ENCODE measurements around the gene DBT.
"Not testable (repeated sequence)": the region's sequence is repeated elsewhere in the genome, so short reads cannot be mapped to it uniquely, and the experiment has no call there.

Gene DBT

DNA sequence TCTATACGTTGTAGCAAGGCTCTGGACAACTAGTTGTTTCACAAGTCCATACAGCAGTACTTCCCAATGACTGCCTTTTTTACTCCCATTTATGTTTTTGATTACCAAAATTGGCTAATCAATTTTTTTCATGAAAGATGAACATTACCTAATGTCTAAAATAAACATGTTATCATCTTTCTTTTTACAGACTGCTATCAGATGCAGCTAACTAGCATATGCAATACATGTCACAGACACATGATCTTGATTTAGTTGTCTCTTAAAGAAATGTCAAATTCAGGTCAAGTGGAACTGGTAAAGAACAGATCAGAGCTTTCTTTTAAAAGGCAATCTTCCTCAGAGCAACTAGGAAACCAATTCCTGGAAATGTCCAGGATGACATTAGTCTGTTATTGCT is 630 bp upstream of the DBT start:
- DNase-seq, result no peak

DNA sequence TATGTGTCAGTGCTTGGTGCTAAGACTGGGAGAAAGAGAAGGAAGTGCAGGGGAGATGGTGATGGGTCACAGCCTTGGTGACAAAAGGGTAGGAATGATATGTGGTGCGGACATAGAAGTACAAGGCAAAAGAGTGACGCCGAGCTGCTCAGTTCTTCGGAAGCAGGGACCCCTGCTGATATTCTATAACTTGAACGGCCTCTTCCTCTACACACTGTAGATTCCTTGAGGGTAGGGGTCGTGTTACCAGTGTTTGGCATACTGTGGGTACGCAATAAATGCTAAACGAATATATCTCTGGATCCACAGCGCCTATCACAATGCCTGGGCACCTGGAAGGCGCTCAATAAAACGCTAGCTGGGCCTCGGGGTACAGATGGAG is 488 bp downstream of the DBT start:
- DNase-seq, result no peak

DNA sequence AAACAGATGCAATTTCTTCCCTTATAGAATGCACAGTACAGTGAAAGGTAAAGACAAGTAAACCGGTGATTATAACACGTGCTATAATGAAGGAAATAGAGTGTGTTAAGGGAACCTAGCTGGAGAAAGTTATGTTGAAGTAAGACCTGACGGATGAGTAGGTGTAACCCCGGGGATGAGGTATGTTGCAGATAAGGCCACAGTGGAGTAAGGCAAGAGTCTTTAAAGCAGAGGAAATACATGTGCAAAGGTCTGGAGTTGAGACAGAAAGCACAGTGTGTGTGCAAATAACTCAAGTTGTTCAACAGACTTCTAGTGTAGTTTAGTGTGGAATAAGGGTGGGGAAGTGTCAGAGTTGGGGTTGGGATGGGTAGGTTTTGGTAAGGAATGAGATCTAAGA is 2.9 kb downstream of the DBT start:
- DNase-seq, result no peak

DNA sequence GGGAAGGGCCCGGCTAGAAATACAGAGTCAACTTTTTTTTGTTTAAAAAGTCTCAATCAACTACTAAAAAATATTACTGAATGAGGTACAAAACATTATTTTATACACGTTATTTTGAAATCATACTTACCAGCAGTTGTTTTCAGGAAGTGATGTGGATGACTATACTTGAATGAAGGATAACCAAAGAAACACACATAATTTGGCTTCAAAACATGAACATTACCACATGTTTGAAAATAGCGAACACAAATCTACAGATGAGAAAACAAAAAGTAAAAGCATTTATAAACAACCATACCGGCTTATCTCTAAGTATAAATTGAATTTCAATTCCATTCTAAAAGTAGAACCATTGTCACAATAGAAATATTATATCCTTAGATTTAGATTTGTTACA is 9.0 kb downstream of the DBT start:
- no peak for DNase-seq

DNA sequence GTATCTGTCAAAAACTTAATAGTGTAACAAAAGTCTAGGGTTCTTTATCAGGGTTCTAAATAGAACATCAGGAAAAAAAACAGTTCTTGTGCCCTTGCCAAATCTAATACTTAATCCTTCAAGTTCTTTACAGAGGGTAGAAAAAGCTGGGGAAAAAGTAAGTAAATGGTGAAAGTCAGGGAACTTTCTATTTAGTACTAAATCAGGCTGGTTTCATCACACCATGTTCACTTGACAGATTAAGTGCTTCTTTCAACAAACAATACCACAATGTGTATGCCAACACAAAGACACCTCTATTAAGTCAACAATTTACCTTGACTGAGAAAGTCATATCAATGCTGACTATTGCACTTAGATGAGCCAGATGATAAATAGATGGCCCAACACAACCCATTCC is 9.7 kb downstream of the DBT start:
- DNase-seq, result no peak

DNA sequence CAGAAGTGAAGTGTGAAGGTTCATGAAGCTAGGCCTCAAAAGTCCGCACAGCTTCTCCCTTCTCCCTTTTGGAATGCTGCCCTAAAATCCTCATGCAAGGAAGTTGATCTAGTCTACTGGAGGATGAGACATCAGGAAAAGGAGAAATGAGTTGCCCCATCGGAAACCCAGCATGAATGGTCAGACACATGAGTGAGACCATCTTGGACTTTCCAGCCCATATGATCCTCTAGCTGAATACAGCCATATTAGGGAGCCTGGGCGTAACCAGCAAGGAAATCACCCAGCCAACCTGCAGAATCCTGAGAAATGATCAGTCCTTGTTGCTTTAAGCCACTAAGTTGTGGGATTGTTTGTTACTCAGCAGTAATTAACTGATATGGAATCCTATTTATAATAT is 12.5 kb downstream of the DBT start:
- no peak for DNase-seq

DNA sequence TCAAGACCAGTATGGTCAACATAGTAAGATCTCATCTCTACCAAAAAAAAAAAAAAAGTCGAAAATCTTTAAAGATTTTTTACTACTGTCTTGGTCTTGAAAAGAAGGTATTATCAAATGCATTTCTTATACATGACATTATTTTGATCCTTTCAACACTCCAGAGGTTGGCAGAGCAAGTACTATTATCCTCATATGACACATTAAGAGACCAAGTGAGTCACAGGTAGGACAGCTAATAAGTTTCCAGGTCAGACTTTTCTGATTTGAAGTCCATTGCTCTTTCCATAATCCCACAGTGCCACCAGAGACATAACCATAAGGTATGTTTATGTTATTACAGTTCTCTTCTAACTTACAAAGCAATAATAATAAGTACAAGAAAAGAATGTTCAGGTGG is 15.2 kb downstream of the DBT start:
- DNase-seq, result no peak

DNA sequence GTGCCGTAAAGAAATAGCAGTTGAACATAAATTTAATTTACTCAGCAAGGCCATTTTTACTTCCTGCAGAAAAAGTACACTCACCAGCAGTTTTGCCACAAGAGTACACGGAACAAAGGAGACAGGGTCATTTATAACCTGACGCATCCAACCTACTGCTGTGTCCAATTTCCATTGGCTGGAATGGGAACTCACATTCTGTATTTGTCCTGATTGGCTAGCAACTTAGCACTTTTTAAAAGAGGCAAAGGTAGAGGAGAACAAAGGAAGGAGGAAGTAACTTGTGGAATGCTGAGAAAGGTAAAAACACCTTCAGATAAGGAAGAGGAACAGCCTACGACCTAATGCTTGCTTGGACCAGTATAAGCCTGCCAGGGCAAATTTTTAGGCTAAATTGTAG is 16.1 kb downstream of the DBT start:
- DNase-seq, result not testable (repeated sequence)

DNA sequence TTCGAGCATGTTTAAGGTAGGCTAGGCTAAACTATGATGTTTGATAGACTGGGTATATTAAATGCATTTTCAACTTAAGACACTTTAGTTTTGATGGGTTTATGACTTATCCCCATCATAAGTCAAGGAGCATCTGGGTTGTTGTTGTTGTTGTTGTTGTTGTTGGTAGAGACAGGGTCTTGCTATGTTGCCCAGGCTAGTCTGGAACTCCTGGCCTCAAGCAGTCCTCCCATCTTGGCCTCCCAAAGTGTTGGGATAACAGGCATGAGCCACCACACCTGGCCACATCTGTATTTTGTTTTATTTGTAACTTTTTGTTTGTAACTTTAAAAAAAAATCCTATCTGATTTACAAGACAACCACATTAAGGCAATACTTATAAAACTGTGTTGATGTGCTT is 17.5 kb downstream of the DBT start:
- no peak for DNase-seq

DNA sequence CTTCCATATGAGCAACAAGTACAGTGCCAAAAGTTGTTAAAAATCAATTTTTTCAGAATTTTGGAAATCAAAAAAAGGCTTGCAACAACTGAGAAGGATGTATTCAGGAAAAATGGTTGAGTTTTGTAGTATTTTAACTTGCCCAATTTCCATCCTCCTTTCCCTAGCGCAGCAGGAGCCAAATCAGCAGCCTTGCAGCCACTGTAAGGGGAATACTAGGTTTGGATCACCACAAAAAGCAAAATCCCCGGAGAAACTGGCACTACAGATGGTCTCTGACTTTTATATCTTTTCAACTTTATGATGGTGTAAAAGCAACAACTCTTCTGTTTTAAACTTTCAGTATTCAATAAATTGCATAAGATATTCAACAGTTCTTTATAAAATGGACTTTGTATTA is 17.9 kb downstream of the DBT start:
- no peak for DNase-seq

DNA sequence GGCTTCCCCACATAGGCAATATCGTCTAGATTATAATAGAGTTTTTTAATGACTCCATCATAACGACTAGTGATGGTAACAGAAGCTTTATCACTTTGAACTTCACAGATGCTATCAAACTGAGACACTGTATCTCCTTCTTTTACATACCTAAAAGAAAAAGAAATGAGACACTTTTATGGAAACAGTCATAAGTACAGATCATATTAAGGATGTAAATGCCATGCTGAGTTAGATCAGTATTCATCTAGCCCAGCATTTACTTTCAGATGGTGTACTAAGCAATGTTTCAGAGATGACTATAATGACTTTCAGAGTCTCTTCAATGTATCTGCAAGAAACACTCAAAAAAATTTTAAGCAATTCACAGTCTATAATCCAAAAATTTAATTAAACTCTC is 18.9 kb downstream of the DBT start:
- no peak for DNase-seq

DNA sequence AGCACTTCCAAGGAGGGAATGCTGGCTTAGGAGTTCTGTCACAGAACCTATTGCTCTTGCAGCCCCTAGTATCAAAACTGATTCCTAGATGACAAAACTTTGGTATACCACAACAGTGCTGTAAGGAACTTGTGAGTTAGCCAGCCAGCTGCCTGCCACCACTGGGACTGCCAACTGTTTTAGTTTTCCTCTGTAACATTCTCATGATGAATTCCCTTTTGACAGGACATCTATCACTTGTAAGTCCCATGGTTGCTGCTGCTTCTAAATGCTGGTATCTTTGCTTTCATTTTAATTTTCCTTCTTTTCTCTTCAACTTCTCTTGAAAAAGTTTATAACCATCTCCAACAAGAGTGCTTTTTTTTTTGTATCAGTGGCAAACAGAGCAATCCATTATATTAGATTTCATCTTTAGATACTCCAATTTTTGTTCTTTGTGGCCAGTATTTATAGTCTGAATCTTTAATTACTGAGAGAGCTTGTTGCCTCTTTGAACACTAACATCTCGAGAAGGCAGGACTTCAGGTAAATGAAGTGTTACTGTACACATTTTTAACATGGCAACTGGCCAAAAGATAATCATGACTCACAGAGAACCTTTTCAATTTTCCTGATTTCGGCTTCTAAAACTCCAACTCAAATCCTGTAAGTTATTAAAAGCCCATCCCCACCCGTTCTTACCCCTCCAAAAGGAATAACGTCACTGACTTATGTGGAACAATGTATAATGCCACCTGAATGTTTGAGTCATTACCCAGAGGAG is 19.8 kb downstream of the DBT start:
- DNase-seq, result no peak

DNA sequence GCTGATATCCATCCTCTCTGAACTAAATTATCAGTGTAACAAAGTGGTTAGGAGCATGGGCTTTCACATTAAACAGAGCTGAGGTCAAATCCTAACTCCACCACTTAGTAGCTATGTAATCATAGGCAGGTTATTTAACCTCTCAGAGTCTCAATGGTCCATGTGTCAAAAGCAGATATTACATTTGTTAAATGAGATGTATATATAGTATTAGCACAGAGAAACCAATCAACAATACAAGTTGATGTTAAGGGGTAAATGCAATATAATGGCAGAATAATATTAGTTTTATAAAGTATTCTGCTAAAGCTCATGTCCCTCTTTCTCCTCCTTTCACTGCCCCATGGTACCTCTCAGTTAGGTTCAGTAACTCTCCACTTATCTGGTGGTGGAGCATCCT is 27.2 kb downstream of the DBT start:
- DNase-seq, result no peak

DNA sequence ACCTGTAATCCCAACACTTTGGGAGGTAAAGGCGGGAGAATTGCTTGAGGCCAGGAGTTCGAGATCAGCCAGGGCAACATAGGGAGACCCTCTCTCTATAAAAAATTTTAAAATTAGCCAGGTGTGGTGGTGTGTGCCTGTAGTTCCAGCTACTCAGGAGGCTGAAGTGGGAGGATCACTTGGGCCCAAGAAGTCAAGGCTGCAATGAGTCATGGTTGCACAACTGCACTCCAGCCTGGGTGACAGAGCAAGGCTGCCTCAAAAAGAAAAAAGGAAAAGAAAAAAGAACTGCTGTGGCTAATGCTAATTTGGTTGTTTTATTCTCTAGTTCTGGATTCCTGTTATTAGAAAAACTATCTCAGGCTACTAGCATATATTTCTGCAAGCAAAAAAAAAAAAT is 29.8 kb downstream of the DBT start:
- no peak for DNase-seq

DNA sequence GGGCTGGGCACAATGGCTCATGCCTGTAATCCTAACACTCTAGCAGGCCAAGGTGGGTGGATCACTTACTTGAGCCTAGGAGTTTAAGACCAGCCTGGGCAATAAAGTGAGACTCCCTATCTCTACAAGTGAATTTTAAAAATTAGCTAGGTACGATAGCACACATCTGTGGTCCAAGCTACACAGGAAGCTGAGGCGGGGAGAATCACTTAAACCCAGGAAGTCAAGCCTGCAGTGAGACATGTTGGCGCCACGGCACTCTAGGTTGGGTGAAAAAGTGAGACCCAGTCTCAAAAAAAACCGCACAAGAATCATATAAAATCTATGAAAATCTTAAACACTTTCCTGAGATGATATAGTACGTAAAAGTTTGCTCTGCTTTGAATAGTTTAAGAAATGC is 30.2 kb downstream of the DBT start:
- DNase-seq, result no peak

DNA sequence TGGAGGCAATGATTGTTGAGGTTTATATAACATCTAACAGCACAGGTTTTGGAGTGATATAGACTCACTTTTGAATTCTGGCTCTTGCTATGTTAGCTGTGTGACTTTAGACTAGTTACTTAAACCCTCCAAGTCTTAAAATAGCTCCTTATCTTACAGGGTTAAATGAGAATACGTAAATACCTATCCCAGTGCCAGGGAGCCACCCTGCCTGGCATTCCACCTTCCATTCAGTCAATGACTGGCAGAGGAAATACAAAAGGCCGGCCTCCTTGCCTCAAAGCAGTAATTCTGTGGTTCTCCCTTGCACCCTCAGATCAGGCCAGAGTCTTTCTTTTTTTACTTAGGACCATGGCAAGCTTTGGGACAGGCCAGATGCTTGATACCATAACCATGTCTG is 31.8 kb downstream of the DBT start:
- no peak for DNase-seq

DNA sequence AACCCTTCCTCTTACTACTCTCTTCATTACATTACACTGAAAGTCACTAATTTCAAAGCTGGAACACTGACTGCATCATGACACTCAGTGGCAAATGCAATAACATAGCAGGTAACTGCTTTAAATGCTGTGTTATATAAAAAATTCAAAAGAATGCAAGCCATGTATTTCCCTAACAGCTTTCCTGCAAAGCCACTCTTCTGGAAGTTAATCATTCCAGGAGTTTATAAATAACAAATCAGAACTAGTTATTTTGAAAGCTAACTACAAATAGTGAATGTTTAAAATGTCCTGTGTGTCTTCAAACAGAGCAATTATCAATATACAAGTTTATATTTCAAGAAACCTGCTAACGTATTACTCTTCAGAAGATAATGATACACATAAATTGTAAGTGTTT is 34.5 kb downstream of the DBT start:
- DNase-seq, result no peak

DNA sequence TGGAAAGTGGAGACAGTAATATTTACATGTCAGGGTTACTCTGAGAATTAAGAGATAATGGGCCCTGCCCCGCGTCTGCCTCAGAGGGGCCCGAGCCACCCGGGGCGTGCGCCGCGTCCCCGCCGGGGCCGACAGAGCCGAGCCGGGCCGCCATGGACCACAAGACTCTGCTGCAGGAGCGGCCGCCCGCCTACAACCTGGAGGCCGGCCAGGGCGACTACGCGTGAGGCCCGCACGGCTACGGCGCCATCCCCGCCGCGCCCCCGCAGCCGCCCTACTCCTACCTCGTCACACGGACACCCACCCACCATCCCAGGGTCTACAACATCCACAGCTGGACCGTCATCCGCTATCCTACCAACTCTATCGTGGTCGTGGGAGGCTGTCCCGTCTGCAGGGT is 36.5 kb downstream of the DBT start:
- DNase-seq, result no peak

DNA sequence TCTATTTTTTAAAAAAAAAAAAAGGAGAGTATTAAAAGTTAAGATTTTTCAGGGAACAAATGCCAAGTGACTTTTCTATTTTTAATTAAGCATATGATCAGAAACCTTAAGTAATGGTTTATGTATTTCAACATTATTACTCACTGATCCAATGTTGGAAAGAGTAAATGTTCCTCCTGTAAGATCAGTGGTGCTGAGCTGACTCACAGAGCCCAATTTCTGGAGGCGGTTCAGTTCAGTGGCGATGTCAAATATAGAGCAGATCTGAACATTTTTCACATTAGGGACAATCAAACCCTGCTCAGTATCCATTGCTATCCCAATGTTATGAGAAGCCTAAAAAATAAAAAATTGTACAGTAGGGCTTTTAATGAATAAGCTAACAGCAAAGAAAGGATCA is 43.3 kb downstream of the DBT start:
- no peak for DNase-seq

DNA sequence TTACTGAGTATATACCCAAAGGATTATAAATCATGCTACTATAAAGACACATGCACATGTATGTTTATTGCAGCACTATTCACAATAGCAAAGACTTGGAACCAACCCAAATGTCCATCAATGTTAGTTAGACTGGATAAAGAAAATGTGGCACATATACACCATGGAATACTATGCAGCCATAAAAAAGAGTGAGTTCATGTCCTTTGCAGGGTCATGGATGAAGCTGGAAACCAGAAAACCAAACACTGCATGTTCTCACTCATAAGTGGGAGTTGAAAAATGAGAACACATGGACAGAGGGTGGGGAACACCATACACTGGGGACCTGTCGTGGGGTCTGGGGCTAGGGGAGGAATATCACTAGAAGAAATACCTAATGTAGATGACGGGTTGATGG is 44.0 kb downstream of the DBT start:
- DNase-seq, result not testable (repeated sequence)

DNA sequence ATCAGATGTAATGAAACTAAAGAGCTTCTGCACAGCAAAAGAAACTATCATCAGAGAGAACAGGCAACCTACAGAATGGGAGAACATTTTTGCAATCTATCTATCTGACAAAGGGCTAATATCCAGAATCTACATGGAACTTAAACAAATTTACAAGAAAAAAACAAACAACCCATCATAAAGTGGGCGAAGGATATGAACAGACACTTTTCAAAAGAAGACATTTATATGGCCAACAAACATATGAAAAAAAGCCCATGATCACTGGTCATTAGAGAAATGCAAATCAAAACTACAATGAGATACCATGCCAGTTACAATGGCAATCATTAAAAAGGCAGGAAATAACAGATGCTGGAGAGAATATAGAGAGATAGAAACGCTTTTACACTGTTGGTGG is 44.5 kb downstream of the DBT start:
- DNase-seq, result not testable (repeated sequence)

DNA sequence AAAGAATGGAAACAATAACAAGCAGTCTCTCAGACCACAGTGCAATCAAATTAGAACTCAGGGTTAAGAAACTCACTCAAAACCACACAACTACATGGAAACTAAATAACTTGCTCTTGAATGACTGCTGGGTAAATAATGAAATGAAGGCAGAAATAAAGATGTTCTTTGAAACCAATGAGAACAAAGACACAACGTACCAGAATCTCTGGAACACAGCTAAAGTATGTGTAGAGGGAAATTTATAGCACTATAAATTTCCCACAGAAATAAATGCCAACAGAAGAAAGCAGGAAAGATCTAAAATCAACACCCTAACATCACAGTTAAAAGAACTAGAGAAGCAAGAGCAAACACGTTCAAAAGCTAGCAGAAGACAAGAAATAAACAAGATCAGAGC is 46.9 kb downstream of the DBT start:
- DNase-seq, result not testable (repeated sequence)

DNA sequence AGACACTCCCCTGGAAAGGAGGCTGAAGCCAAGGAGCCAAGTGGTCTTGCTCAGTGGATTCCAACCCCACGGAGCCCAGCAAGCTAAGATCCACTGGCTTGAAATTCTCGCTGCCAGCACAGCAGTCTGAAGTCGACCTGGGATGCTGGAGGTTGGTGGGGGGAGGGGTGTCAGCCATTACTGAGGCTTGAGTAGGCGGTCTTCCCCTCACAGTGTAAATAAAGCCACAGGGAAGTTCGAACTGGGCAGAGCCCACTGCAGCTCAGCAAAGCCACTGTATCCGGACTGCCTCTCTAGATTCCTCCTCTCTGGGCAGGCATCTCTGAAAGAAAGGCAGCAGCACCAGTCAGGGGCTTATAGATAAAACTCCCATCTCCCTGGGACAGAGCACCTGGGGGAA is 49.6 kb downstream of the DBT start:
- not testable (repeated sequence) for DNase-seq

DNA sequence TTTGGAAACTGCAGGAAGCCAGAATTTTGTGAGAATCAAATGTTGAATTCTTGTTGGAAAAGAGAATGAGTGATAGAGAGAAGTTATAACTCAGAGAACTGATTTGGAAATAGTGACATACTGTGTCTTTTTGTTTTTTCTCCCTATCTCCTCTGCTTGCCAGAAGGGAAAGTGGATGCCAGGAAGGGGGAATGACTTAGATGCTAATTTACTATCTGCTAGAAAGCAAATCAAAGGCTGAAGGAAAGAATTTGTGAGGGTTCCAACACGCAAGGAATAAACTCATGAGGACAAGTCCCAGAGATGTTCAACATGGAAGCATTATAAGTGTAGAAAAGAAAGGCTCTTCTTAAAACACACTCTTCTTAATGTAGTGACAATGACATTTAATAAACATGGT is 51.0 kb downstream of the DBT start:
- DNase-seq, result no peak

DNA sequence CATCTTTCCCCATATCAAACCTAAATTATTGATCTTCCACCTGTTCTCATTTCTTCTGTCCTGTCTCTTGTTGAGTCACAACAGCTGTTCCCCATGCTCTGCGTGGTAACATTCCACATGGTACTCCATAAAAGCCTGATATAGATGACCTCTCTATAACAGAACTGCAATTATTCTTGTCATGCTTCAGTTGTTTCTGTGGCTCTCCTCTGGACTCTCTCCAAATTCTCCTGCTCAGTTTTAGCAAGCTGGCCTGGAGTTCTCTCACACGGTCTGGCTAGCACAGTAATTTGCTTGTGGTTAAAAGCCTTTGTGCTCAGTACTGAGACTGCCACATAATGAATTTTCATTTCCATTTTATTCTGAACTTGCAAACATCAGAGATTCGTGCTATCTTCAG is 61.0 kb downstream of the DBT start:
- DNase-seq, result peak; percentile 88

DNA sequence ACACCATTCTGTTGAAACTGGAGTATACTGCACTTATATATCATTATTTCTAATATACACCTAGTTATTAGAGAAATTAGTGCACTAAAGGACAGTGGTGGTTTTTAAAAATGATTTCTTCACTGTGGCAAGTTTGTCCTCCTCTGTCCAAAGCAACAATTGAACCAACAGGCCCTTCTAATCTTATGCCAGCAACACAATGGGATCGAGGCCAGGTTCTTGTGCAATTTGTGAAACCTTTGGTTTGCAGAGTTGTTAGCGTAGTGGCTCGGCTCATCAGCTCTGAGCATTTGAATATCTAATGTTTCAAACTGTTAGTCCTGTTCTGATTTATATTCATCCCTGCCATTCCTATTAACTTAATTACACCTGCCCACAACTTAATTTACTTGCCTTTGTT is 61.7 kb downstream of the DBT start:
- no peak for DNase-seq

Measured in NCI-H2107 (cell line).